GM19452 (cell line): ENCODE results near the gene NENF.
"Not testable (repeated sequence)": the region's sequence is repeated elsewhere in the genome, so short reads cannot be mapped to it uniquely, and the experiment has no call there.

Experiments
- ATAC-seq: cut with Tn5 transposase; IDR thresholded peaks from one replicate; pipeline ENCODE4 v1.9.1; 2021; ENCODE audit not compliant: unreplicated experiment

The NENF gene

GRCh38 chr1:212432661-212433576 lies at the start of gene NENF:
NENF (plus strand) TSS chr1:212432920; CDS start chr1:212432944, 24 bp downstream.
- ATAC-seq: peak; percentile 99

GRCh38 chr1:212386029-212386428 lies 46.7 kb upstream of the NENF start:
- ATAC-seq: no peak

GRCh38 chr1:212388985-212389716 lies 43.6 kb upstream of the NENF start:
- ATAC-seq: no peak

GRCh38 chr1:212395678-212396437 lies 36.9 kb upstream of the NENF start:
- ATAC-seq: not testable (repeated sequence)

GRCh38 chr1:212396638-212397037 lies 36.1 kb upstream of the NENF start:
- ATAC-seq: no peak

- no peak for ATAC-seq
Observed at GRCh38 chr1:212397171-212397570, 35.5 kb upstream of the NENF start.

GRCh38 chr1:212401042-212401441 lies 31.7 kb upstream of the NENF start:
- ATAC-seq: no peak

GRCh38 chr1:212401838-212402582 lies 30.7 kb upstream of the NENF start:
- ATAC-seq: no peak

GRCh38 chr1:212402666-212403321 lies 29.9 kb upstream of the NENF start:
- no peak for ATAC-seq

GRCh38 chr1:212410231-212410820 lies 22.4 kb upstream of the NENF start:
- no peak for ATAC-seq

- ATAC-seq: no peak
Observed at GRCh38 chr1:212412374-212412773, 20.3 kb upstream of the NENF start.

- peak; percentile 9 for ATAC-seq
Observed at GRCh38 chr1:212413902-212414327, 18.8 kb upstream of the NENF start.

- ATAC-seq: peak; percentile 99
Observed at GRCh38 chr1:212414328-212415106, 18.2 kb upstream of the NENF start, which contains the start of gene PACC1. PACC1 (minus strand) TSS chr1:212414886; CDS start chr1:212414757, 129 bp downstream.

- no peak for ATAC-seq
Observed at GRCh38 chr1:212415107-212415841, 17.4 kb upstream of the NENF start.

- ATAC-seq: no peak
Observed at GRCh38 chr1:212421165-212421564, 11.6 kb upstream of the NENF start.

GRCh38 chr1:212423879-212424278 lies 8.8 kb upstream of the NENF start:
- ATAC-seq: no peak

GRCh38 chr1:212428496-212428895 lies 4.2 kb upstream of the NENF start:
- no peak for ATAC-seq

- ATAC-seq: no peak
Observed at GRCh38 chr1:212430416-212430815, 2.3 kb upstream of the NENF start.
